GM23338 (cell line): ENCODE data around the gene ETV5. TPM values are rescaled to one million over a fixed set of nuclear protein-coding genes. Genes with fewer than 3 reads are reported as not detected.

ENCODE experiments used
- ATAC-seq: fragments of 200-7000 bp; cut with Tn5 transposase; 3 replicates; pipeline ENCODE4 v1.9.1; 2020
- DNase-seq: peaks from one replicate; pipeline ENCODE4 v3.0.0-alpha.2; 2015; ENCODE audit warnings: low spot score
- H2AFZ ChIP-seq: fragments of 200-600 bp; sonication (generic); 2 replicates; pipeline ENCODE4 v1.8.0; 2016; ENCODE audit warnings: antibody characterized with exemption, mild to moderate bottlenecking, moderate library complexity
- H3F3A ChIP-seq: fragments of 200-600 bp; sonication (generic); replicated peaks from 2 replicates; pipeline ENCODE4 v1.8.0; 2017; ENCODE audit warnings: antibody characterized with exemption, mixed run types, low read depth
- H3K27ac ChIP-seq: fragments of 200-600 bp; sonication (generic); 2 replicates; pipeline ENCODE4 v1.6.1; 2016; ENCODE audit warnings: low read depth
- H3K27me3 ChIP-seq: fragments of 200-600 bp; sonication (generic); 2 replicates; pipeline ENCODE4 v1.8.0; 2016; ENCODE audit warnings: mild to moderate bottlenecking, mixed run types, moderate library complexity; ENCODE audit not compliant: insufficient read depth
- H3K36me3 ChIP-seq: fragments of 200-600 bp; sonication (generic); 2 replicates; pipeline ENCODE4 v1.8.0; 2016; ENCODE audit warnings: mild to moderate bottlenecking; ENCODE audit not compliant: insufficient read depth
- H3K4me1 ChIP-seq: fragments of 200-600 bp; sonication (generic); 2 replicates; pipeline ENCODE4 v1.8.0; 2016; ENCODE audit warnings: mild to moderate bottlenecking, moderate library complexity; ENCODE audit not compliant: insufficient read depth
- H3K4me2 ChIP-seq: fragments of 200-600 bp; sonication (generic); 2 replicates; pipeline ENCODE4 v1.7.1; 2017; ENCODE audit warnings: mixed run types
- H3K4me3 ChIP-seq: fragments of 200-600 bp; sonication (generic); 2 replicates; pipeline ENCODE4 v1.6.1; 2016; ENCODE audit warnings: mixed run types
- H3K79me2 ChIP-seq: fragments of 200-600 bp; sonication (generic); replicated peaks from 2 replicates; pipeline ENCODE4 v1.8.0; 2017; ENCODE audit warnings: mild to moderate bottlenecking; ENCODE audit not compliant: insufficient read depth
- H3K9me2 ChIP-seq: fragments of 200-600 bp; sonication (generic); 2 replicates; pipeline ENCODE4 v1.8.0; 2017; ENCODE audit not compliant: insufficient read depth
- H4K20me1 ChIP-seq: fragments of 200-600 bp; sonication (generic); replicated peaks from 2 replicates; pipeline ENCODE4 v1.8.0; 2017; ENCODE audit warnings: mild to moderate bottlenecking; ENCODE audit not compliant: insufficient read depth
- H3K27ac Mint-ChIP-seq: 2 replicates; pipeline ENCODE4 v1.8.0; 2020; ENCODE audit warnings: inconsistent platforms, mild to moderate bottlenecking, moderate library complexity, mixed read lengths
- H3K27me3 Mint-ChIP-seq: 3 replicates; pipeline ENCODE4 v1.8.0; 2022; ENCODE audit warnings: low read depth, mild to moderate bottlenecking, moderate library complexity, mixed read lengths, inconsistent platforms; ENCODE audit not compliant: insufficient read depth, poor library complexity
- H3K36me3 Mint-ChIP-seq: 3 replicates; pipeline ENCODE4 v1.8.0; 2021; ENCODE audit warnings: low read depth, mild to moderate bottlenecking, inconsistent platforms, moderate library complexity, mixed read lengths
- H3K4me1 Mint-ChIP-seq: 3 replicates; pipeline ENCODE4 v1.8.0; 2020; ENCODE audit warnings: mild to moderate bottlenecking, inconsistent platforms, mixed read lengths
- H3K4me3 Mint-ChIP-seq: 3 replicates; pipeline ENCODE4 v1.8.0; 2021; ENCODE audit warnings: moderate library complexity, mild to moderate bottlenecking, inconsistent platforms, mixed read lengths
- H3K9me3 Mint-ChIP-seq: 3 replicates; pipeline ENCODE4 v1.8.0; 2020; ENCODE audit warnings: moderate library complexity, mild to moderate bottlenecking, inconsistent platforms, mixed read lengths
- EZH2 ChIP-seq: fragments of 200-600 bp; sonication (generic); IDR thresholded peaks from one replicate; pipeline ENCODE4 v1.8.0; 2017; ENCODE audit warnings: antibody characterized with exemption, mild to moderate bottlenecking, low read depth; ENCODE audit not compliant: unreplicated experiment
- EZH2phosphoT487 ChIP-seq: fragments of 200-600 bp; sonication (generic); IDR thresholded peaks from one replicate; pipeline ENCODE4 v1.8.1; 2018; ENCODE audit warnings: antibody characterized with exemption; ENCODE audit not compliant: unreplicated experiment
- NANOG ChIP-seq: IDR thresholded peaks from 2 replicates; pipeline ENCODE4 v1.6.1; 2016; ENCODE audit warnings: antibody characterized with exemption, borderline replicate concordance
- POLR2AphosphoS5 ChIP-seq: IDR thresholded peaks from 2 replicates; pipeline ENCODE4 v1.6.1; 2016; ENCODE audit warnings: antibody characterized with exemption, low read depth
- ZNF114 ChIP-seq: fragments of 250-450 bp; sonication (Bioruptor Pico); IDR thresholded peaks from 2 replicates; pipeline ENCODE4 v1.5.0; 2020; ENCODE audit warnings: mild to moderate bottlenecking, moderate library complexity
- ZNF331 ChIP-seq: fragments of 250-450 bp; sonication (Bioruptor Pico); IDR thresholded peaks from 2 replicates; pipeline ENCODE4 v1.5.0; 2020; ENCODE audit warnings: low read depth, mild to moderate bottlenecking, moderate library complexity
- polyA plus RNA-seq: library from polyadenylated mRNA; unstranded; fragments of >200 nt; fragmentation: Nextera tagmentation; extraction: Ambion mirVana; gene quantifications from 2 replicates; pipeline ENCODE4 v1.2.1, GENCODE V29; 2016
- total RNA-seq: library from RNA; depleted of rRNA; stranded (reverse); fragments of >200 nt; shearing (Covaris generic); gene quantifications from 2 replicates; pipeline ENCODE4 v1.2.3, GENCODE V29; 2014
- TF ChIP-seq, protein P1 (sequence below), 2 experiments: fragments of 200-600 bp in 1 of 2; sonication (generic) in 1 of 2; conservative IDR thresholded peaks; 2 replicates each; pipeline versions ENCODE4 v1.5.1 to v1.6.1; 2016 to 2017; ENCODE audit warnings: antibody characterized with exemption in 2 of 2, low read depth in 2 of 2, mild to moderate bottlenecking in 2 of 2, moderate library complexity in 1 of 2
- TF ChIP-seq, protein P2 (sequence below): IDR thresholded peaks from one replicate; pipeline ENCODE4 v1.6.1; 2018; ENCODE audit warnings: antibody characterized with exemption; ENCODE audit not compliant: unreplicated experiment

ETV5 gene
- total and polyA plus RNA-seq, 2 experiments from 2014 or later: 33.5 to 57.1 TPM

DNA sequence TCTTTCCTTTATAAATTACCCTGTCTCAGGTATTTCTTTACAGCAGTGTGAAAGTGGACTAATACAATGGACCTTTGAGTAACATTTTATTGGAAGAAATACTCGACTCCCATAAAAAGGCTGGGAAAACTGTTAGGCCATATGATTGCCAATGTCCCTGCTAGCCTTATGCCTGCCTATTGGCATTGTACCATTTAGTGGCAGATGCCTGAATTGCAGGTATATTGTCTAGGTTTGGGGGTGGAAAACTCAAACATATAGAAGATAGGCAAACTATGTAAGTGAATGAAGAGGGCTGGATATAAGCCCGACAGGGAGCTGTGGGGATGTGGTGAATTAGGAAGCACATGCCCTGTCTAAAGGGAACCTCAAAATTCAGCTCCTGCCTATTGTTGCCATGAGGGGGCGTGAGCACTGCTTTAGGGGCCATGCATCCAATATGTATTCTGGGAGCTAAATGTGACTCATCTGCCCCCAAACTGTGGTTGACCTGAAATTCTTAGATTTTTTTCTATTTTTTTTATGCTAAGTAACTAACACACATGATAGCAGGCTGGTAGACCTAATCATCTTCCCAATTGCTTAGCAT lies 105.9 kb downstream of the ETV5 start:
- Histone ChIP-seq H3F3A (no peaks in the 10 kb centered on the region), H3K36me3 (no peaks in the 10 kb centered on the region), H3K79me2 (no peaks in the 10 kb centered on the region), H3K9me2 (no peaks in the 10 kb centered on the region), H3K4me2 (no peak overlapping the region), H3K4me3 (no peak overlapping the region), H3K4me1 (no peaks in the 10 kb centered on the region), H2AFZ (no peak overlapping the region; the same call in 1 of the 2 replicates), H3K27me3 (no peaks in the 10 kb centered on the region), H4K20me1 (0 out of 2 replicates have a peak, but pooled peaks cover 3% of the 10 kb centered on the region), H3K27ac (no peak overlapping the region)
- ATAC-seq (peak; percentile 91), DNase-seq (peak; percentile 67)
- H3K27ac Mint-ChIP-seq: no peak overlapping the region
- H3K4me1 Mint-ChIP-seq: no peaks in the 10 kb centered on the region
- TF ChIP-seq POLR2AphosphoS5 (no peak), NANOG (no peak)
- TF ChIP-seq, protein P1, sequence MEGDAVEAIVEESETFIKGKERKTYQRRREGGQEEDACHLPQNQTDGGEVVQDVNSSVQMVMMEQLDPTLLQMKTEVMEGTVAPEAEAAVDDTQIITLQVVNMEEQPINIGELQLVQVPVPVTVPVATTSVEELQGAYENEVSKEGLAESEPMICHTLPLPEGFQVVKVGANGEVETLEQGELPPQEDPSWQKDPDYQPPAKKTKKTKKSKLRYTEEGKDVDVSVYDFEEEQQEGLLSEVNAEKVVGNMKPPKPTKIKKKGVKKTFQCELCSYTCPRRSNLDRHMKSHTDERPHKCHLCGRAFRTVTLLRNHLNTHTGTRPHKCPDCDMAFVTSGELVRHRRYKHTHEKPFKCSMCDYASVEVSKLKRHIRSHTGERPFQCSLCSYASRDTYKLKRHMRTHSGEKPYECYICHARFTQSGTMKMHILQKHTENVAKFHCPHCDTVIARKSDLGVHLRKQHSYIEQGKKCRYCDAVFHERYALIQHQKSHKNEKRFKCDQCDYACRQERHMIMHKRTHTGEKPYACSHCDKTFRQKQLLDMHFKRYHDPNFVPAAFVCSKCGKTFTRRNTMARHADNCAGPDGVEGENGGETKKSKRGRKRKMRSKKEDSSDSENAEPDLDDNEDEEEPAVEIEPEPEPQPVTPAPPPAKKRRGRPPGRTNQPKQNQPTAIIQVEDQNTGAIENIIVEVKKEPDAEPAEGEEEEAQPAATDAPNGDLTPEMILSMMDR (conservative IDR thresholded peaks at IDR 0.05; ENCODE audit: low read depth in 2 of 2): peak; percentile 62 to 80
- no peak overlapping the region for H3K4me3 Mint-ChIP-seq
- H3K27me3 Mint-ChIP-seq: peaks cover 2% of the 10 kb centered on the region
- no peaks in the 10 kb centered on the region for H3K36me3 Mint-ChIP-seq
- no peaks in the 10 kb centered on the region; the same call in 1 of the 3 replicates for H3K9me3 Mint-ChIP-seq

DNA sequence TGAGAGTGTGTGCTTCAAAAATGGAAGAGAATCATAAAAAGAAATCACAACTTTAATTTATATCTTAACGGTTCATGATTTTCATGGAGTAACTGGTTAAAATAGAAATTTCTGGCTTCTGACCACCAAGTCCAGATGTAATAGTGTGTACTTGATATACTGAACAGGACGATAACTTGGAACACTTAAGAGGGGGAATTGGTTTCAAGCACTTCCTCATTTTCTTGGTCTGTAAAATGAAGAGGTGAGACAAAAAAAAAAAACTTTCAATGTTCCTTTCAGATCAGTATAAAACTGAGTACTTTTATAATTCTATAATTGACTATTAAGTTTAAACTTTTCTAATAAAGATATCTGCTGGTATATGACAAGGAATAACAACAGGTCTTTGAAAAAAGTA lies 107.0 kb downstream of the ETV5 start:
- H3K4me1 ChIP-seq: no peaks in the 10 kb centered on the region
- no peak overlapping the region for H3K27ac ChIP-seq
- Mint-ChIP-seq H3K9me3 (no peaks in the 10 kb centered on the region; the same call in 1 of the 3 replicates), H3K36me3 (no peaks in the 10 kb centered on the region), H3K27ac (no peak overlapping the region), H3K4me1 (no peaks in the 10 kb centered on the region), H3K4me3 (no peak overlapping the region), H3K27me3 (peaks cover 2% of the 10 kb centered on the region)
- no peaks in the 10 kb centered on the region for H3K27me3 ChIP-seq
- no peaks in the 10 kb centered on the region for H3K36me3 ChIP-seq
- no peaks in the 10 kb centered on the region for H3F3A ChIP-seq
- no peak overlapping the region for H3K4me2 ChIP-seq
- DNase-seq (no peak), ATAC-seq (no peak)
- H3K79me2 ChIP-seq: no peaks in the 10 kb centered on the region
- TF ChIP-seq EZH2 (no peak), POLR2AphosphoS5 (no peak), ZNF331 (CRISPR knock-in tag) (no peak), EZH2phosphoT487 (no peak), ZNF114 (CRISPR knock-in tag) (no peak)
- TF ChIP-seq, protein P2, sequence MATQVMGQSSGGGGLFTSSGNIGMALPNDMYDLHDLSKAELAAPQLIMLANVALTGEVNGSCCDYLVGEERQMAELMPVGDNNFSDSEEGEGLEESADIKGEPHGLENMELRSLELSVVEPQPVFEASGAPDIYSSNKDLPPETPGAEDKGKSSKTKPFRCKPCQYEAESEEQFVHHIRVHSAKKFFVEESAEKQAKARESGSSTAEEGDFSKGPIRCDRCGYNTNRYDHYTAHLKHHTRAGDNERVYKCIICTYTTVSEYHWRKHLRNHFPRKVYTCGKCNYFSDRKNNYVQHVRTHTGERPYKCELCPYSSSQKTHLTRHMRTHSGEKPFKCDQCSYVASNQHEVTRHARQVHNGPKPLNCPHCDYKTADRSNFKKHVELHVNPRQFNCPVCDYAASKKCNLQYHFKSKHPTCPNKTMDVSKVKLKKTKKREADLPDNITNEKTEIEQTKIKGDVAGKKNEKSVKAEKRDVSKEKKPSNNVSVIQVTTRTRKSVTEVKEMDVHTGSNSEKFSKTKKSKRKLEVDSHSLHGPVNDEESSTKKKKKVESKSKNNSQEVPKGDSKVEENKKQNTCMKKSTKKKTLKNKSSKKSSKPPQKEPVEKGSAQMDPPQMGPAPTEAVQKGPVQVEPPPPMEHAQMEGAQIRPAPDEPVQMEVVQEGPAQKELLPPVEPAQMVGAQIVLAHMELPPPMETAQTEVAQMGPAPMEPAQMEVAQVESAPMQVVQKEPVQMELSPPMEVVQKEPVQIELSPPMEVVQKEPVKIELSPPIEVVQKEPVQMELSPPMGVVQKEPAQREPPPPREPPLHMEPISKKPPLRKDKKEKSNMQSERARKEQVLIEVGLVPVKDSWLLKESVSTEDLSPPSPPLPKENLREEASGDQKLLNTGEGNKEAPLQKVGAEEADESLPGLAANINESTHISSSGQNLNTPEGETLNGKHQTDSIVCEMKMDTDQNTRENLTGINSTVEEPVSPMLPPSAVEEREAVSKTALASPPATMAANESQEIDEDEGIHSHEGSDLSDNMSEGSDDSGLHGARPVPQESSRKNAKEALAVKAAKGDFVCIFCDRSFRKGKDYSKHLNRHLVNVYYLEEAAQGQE: no peak
- 0 out of 2 replicates have a peak, but pooled peaks cover 3% of the 10 kb centered on the region for H4K20me1 ChIP-seq
- H3K9me2 ChIP-seq: no peaks in the 10 kb centered on the region
- H3K4me3 ChIP-seq: no peak overlapping the region
- no peak overlapping the region for H2AFZ ChIP-seq
